Liver (tissue), 9 donors: ENCODE measurements around the gene FGFR3. TPM values are rescaled to one million over a fixed set of nuclear protein-coding genes. Genes with fewer than 3 reads are reported as not detected.

ENCODE experiments used
- DNase-seq: peaks from one replicate; pipeline ENCODE4 v3.0.0-alpha.2; 2017; ENCODE audit warnings: low spot score
- H3K27ac ChIP-seq, 2 donors: one replicate each; pipeline ENCODE4 v1.7.0; 2013; ENCODE audit warnings: inconsistent platforms in 2 of 2, low read length in 2 of 2, control low read depth in 1 of 2, low read depth in 1 of 2, mild to moderate bottlenecking in 1 of 2
- H3K27me3 ChIP-seq, 4 donors: one replicate each; pipeline versions ENCODE4 v1.6.1 to v1.7.0; 2013; ENCODE audit warnings: low read length in 3 of 4, inconsistent platforms in 1 of 4, mild to moderate bottlenecking in 1 of 4, moderate library complexity in 1 of 4; ENCODE audit not compliant: control insufficient read depth in 4 of 4, insufficient read depth in 4 of 4
- H3K36me3 ChIP-seq, 4 donors: one replicate each; pipeline versions ENCODE4 v1.6.1 to v1.7.0; 2013; ENCODE audit warnings: low read length in 3 of 4, mild to moderate bottlenecking in 3 of 4, low read depth in 1 of 4, moderate library complexity in 1 of 4; ENCODE audit not compliant: control insufficient read depth in 4 of 4, insufficient read depth in 3 of 4
- H3K4me1 ChIP-seq, 4 donors: one replicate each; pipeline versions ENCODE4 v1.6.1 to v1.7.0; 2013; ENCODE audit warnings: low read length in 3 of 4, mild to moderate bottlenecking in 3 of 4, moderate library complexity in 1 of 4; ENCODE audit not compliant: control insufficient read depth in 4 of 4, insufficient read depth in 4 of 4
- H3K4me3 ChIP-seq, 3 donors: one replicate each; pipeline versions ENCODE4 v1.6.1 to v1.7.0; 2013; ENCODE audit warnings: low read length in 3 of 3, control low read depth in 1 of 3, low read depth in 1 of 3, mild to moderate bottlenecking in 1 of 3
- H3K9ac ChIP-seq, 2 donors: one replicate each; pipeline ENCODE4 v1.7.0; 2013; ENCODE audit warnings: low read length in 2 of 2, mild to moderate bottlenecking in 2 of 2, moderate library complexity in 2 of 2, control low read depth in 1 of 2, low read depth in 1 of 2
- H3K9me3 ChIP-seq, 4 donors: one replicate each; pipeline versions ENCODE4 v1.6.1 to v1.7.0; 2013; ENCODE audit warnings: low read length in 3 of 4; ENCODE audit not compliant: control insufficient read depth in 4 of 4
- CTCF ChIP-seq: fragments of 150-350 bp; IDR thresholded peaks from 2 replicates; pipeline ENCODE4 v1.5.1; 2017; ENCODE audit warnings: improper control_type of control experiment, low read depth, low read length; ENCODE audit not compliant: missing input control
- FOXA1 ChIP-seq: IDR thresholded peaks from 2 replicates; pipeline ENCODE4 v1.6.1; 2016; ENCODE audit warnings: antibody characterized with exemption
- FOXA2 ChIP-seq: IDR thresholded peaks from 2 replicates; pipeline ENCODE4 v1.6.1; 2016; ENCODE audit warnings: antibody characterized with exemption
- HNF4A ChIP-seq, 2 donors: conservative IDR thresholded peaks; 2 replicates each; pipeline ENCODE4 v1.6.1; 2016; ENCODE audit warnings: antibody characterized with exemption in 2 of 2, mild to moderate bottlenecking in 2 of 2
- MAX ChIP-seq: IDR thresholded peaks from 2 replicates; pipeline ENCODE4 v1.6.1; 2016; ENCODE audit warnings: antibody characterized with exemption
- NR2F2 ChIP-seq: IDR thresholded peaks from 2 replicates; pipeline ENCODE4 v1.6.1; 2016; ENCODE audit warnings: antibody characterized with exemption
- RAD21 ChIP-seq, 2 donors: IDR thresholded peaks; 2 replicates each; pipeline ENCODE4 v1.6.1; 2016; ENCODE audit warnings: antibody characterized with exemption in 2 of 2, mild to moderate bottlenecking in 2 of 2
- SP1 ChIP-seq: IDR thresholded peaks from 2 replicates; pipeline ENCODE4 v1.6.1; 2018; ENCODE audit warnings: antibody characterized with exemption, mild to moderate bottlenecking
- YY1 ChIP-seq: IDR thresholded peaks from 2 replicates; pipeline ENCODE4 v1.6.1; 2016; ENCODE audit warnings: antibody characterized with exemption, mild to moderate bottlenecking
- ZBTB33 ChIP-seq: IDR thresholded peaks from 2 replicates; pipeline ENCODE4 v1.6.1; 2016; ENCODE audit warnings: antibody characterized with exemption
- WGBS: extraction: QIAGEN DNeasy Blood & Tissue Kit; methylation state at CpG from one replicate; pipeline ENCODE4 v1.1.7; 2013; 5-methylcytosine and 5-hydroxymethylcytosine counted together
- polyA plus RNA-seq, 2 donors: library from polyadenylated mRNA; stranded (reverse) in 1 of 2; unstranded in 1 of 2; fragments of 200-250 nt in 1 of 2; fragments of >200 nt in 1 of 2; fragmentation: Nextera tagmentation in 1 of 2; extraction: Ambion mirVana in 1 of 2; gene quantifications; one replicate each; pipeline versions ENCODE4 v1.2.1 to v1.2.3, GENCODE V29; 2013 to 2015
- total RNA-seq, 2 donors: library from RNA; depleted of rRNA; stranded (reverse); fragments of >200 nt; gene quantifications; one replicate each; pipeline ENCODE4 v1.2.3, GENCODE V29; 2014
- TF ChIP-seq, protein P1 (sequence below): IDR thresholded peaks from 2 replicates; pipeline ENCODE4 v1.6.1; 2016; ENCODE audit warnings: antibody characterized with exemption
- TF ChIP-seq, protein P2 (sequence below): IDR thresholded peaks from 2 replicates; pipeline ENCODE4 v1.6.1; 2016; ENCODE audit warnings: antibody characterized with exemption, mild to moderate bottlenecking
- donor health status: healthy.
- donor health status: healthy.
- donor health status: healthy.
- donor health status: healthy.
- donor health status: healthy.

Gene FGFR3
- total and polyA plus RNA-seq, 4 donors: 5.6 to 40.0 (median 29.1) TPM

DNA sequence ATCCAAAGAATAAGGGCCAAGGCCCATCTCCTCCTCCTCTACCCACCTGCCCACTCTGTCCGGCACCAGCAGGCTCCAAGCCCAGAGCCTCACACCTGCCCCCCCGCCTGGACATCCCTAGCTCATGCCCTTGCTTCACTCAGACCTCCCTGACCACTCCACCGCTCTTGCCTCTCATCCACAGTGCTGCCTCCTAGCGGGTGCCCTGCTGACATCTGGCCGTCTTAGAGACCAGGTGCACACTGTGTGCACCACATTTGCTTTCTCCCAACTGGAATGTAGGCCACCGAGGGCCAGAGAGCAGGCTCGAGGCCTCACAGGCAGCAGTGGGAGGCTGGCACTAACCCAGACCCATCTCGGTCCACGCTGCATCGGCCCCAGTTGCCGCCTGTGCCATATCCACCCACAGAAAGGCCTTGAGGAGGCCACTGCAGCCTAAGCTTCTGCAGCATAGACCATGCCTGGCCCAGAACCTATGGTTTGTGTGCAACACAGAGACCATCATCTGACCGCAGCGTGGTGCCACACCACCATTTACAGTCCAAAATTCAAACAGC is 49.3 kb downstream of the FGFR3 start:
- no peak for DNase-seq
- no peak for TF ChIP-seq MAX
- TF ChIP-seq, protein P1, sequence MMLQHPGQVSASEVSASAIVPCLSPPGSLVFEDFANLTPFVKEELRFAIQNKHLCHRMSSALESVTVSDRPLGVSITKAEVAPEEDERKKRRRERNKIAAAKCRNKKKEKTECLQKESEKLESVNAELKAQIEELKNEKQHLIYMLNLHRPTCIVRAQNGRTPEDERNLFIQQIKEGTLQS: no peak
- TF ChIP-seq YY1: no peak
- no peak for TF ChIP-seq FOXA2
- no peak for TF ChIP-seq ZBTB33
- TF ChIP-seq CTCF: no peak
- TF ChIP-seq NR2F2: no peak
- TF ChIP-seq, protein P2, sequence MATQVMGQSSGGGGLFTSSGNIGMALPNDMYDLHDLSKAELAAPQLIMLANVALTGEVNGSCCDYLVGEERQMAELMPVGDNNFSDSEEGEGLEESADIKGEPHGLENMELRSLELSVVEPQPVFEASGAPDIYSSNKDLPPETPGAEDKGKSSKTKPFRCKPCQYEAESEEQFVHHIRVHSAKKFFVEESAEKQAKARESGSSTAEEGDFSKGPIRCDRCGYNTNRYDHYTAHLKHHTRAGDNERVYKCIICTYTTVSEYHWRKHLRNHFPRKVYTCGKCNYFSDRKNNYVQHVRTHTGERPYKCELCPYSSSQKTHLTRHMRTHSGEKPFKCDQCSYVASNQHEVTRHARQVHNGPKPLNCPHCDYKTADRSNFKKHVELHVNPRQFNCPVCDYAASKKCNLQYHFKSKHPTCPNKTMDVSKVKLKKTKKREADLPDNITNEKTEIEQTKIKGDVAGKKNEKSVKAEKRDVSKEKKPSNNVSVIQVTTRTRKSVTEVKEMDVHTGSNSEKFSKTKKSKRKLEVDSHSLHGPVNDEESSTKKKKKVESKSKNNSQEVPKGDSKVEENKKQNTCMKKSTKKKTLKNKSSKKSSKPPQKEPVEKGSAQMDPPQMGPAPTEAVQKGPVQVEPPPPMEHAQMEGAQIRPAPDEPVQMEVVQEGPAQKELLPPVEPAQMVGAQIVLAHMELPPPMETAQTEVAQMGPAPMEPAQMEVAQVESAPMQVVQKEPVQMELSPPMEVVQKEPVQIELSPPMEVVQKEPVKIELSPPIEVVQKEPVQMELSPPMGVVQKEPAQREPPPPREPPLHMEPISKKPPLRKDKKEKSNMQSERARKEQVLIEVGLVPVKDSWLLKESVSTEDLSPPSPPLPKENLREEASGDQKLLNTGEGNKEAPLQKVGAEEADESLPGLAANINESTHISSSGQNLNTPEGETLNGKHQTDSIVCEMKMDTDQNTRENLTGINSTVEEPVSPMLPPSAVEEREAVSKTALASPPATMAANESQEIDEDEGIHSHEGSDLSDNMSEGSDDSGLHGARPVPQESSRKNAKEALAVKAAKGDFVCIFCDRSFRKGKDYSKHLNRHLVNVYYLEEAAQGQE: no peak
- no peak for TF ChIP-seq FOXA1
- TF ChIP-seq RAD21 (IDR thresholded peaks at IDR 0.05): no peak
- no peak for TF ChIP-seq SP1
- Histone ChIP-seq H3K9me3 (no peaks in the 10 kb centered on the region), H3K36me3 (peaks cover 16 to 53% (median 26%) of the 10 kb centered on the region in 4 donors), H3K4me1 (no peaks in the 10 kb centered on the region), H3K9ac (no peak overlapping the region), H3K27ac (no peak overlapping the region), H3K27me3 (no peaks in the 10 kb centered on the region), H3K4me3 (no peak overlapping the region)
- WGBS: 96% methylated on average over 13 of the region's 13 CpGs

GRCh38 chr4:1842993-1843448 is 49.9 kb downstream of the FGFR3 start:
- H3K27me3 ChIP-seq: no peaks in the 10 kb centered on the region
- peaks cover 16 to 53% (median 26%) of the 10 kb centered on the region in 4 donors for H3K36me3 ChIP-seq
- no peaks in the 10 kb centered on the region for H3K9me3 ChIP-seq
- no peaks in the 10 kb centered on the region for H3K4me1 ChIP-seq
- 84% methylated on average over 17 of the region's 17 CpGs for WGBS
- no peak overlapping the region for H3K27ac ChIP-seq
- no peak for DNase-seq
- H3K9ac ChIP-seq: no peak overlapping the region
- TF ChIP-seq NR2F2: no peak
- no peak for TF ChIP-seq YY1
- TF ChIP-seq HNF4A (conservative IDR thresholded peaks at IDR 0.05): no peak
- H3K4me3 ChIP-seq: no peak overlapping the region
